ENCODE results near the gene MIOS.

MIOS gene

GRCh38 chr7:7584653-7585052 lies 18.0 kb downstream of the MIOS start:
- DNase-seq, result no peak

DNA sequence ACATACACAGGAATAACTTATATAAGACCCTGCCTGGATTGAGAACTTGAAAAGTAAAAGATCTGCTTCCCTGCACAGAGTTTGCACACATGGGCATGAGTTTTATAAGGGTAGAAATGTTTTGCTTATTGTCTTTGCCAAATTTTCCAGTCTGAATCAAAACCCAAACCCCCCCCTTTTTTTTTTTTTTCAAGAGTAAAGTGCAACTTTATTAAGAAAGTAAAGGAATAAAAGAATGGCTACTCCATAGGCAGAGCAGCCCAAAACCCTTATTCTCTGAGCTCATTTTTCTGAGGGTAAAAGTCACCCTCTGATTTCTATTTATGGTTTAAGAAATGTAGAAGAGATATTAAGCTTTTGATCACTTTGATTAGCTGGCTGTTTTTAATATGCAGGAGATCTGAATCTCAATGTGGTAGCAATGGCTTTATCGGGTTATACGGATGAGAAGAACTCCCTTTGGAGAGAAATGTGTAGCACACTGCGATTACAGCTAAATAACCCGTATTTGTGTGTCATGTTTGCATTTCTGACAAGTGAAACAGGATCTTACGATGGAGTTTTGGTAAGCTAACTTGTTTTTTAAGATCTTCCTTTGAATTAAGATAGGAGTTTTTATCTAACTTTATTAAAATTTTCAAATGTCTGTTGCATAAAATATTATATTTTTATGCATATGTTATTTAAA lies 18.7 kb downstream of the MIOS start:
- no peak for DNase-seq

GRCh38 chr7:7595451-7595850 lies 28.8 kb downstream of the MIOS start:
- peak; percentile 25 for DNase-seq

- DNase-seq, result no peak
These were observed 29.5 kb downstream of the MIOS start for GRCh38 chr7:7596176-7596575.

DNA sequence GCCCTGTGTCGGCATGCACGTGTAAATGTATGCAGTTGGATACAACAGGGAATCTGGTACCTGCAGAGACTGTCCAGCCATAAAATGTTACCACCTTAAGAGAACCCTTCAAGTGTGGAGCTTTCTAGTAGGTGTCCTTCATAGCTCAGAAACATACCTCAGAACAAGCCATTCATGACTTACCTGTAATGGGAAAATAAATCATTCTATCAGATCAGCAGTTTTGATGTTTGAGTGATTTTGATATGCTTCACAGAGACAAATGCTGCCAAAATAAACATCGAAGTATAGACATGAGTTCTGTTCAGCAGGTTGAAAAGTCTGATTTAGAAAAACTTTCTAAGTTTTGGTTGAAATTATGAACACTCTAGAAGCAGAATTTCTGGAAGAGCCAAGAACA lies 40.3 kb downstream of the MIOS start:
- no peak for DNase-seq

DNA sequence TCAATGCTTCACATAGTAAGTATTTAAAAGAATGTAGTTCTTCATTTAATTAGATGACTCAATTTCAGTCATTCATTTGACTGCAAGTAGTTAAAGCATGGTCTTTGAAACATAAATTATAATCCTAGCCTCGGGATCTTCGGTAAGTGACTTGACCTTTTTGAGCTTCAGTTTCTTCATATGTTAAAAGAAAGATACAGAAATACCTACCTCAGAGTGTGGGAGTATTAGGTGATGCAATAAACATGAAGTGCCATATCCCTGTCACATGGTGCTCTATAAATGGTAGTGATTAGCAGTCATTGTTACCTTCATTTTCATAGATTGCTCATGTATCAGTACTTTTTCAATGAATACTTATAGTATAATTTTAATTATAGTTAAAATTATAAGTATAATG lies 42.6 kb downstream of the MIOS start:
- DNase-seq, result no peak

DNA sequence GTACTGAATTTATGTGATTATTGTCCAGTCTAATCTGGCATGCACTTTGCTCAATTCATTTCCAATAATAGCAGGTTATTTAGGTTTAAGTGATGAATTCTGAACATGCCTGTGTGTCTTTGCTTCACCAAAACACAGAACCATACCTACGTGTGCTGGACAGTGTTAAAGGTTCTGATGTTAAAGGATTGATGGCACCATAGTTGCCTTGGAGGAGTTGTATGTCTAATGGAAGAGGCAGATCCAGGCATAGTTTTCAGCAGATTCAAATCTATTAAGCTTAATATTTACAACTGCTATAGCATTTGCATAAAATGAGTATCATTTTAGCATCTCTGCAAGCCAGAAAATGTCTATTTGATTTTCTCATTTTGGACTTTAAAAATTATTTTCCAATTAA lies 45.8 kb downstream of the MIOS start:
- no peak for DNase-seq

DNA sequence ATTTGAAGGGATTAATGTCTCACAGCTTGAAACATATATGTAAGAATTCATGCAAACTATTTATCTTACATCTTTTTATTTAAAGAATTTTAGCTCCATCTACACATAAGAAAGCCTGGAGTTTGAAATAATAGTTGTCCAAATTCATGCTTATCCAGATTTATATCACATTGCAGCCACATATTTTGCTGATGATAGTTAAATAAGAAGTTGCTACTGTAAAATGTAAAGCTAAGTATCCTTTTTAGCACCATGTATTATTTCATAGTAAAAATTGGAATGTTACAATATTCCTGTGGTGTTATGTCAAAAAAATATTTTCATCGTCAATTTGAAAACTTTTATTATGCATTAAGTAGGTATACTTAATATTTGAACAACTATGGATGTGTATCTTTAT lies 46.5 kb downstream of the MIOS start:
- DNase-seq, result no peak

DNA sequence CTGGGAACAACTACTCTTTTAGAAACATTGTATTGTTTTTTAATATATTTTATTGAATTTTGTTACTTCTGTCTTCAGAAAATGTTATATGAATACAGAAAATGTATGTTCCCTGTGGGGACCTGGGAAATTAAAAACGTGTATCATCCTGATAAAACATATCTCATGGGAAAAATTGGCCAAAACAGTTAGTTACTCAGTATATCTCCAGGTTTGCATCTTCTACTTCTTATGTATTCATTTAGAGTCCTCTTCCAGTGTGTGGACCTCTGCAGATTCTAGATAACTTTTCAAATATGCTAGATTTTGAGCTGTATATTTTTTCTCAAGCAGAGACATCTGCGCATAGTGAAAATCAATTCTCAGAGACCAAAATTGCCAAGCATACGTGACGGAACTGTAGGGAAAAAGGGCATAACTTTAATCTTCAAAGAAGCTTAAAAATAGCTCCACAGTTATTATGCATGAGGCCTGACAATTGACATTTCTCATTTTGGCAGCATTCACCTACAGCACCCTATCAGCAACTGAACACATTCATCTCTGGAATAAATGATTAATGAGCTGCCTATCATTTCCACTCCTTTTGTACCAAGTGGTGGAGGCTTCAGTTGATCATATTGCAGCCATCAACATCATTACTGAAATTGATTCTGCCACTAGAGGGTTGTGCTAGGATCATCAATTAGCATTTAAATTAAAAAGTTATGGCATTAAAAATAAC lies 47.5 kb downstream of the MIOS start:
- DNase-seq, result no peak

DNA sequence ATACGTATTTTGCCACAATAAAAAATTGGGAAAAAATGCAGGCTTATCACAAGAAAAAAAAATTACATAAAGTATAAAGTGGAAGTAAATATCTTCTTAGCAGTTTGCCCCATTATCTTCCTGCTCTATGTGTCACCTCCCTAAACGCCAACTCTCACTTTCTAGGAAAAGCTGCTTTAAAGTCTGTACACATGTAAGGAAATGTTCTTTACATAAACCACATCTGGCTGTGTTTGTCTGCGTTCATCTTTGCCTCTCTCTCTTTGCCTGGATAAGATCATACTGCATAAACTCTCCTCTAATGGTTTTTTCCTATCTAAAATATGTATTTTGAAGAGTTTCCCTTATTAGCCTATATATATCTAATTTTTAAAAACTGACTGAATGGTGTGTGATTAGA lies 50.9 kb downstream of the MIOS start:
- DNase-seq, result no peak

- no peak for DNase-seq
These were observed 51.7 kb downstream of the MIOS start for GRCh38 chr7:7618410-7618809.

GRCh38 chr7:7620236-7620635 lies 53.6 kb downstream of the MIOS start:
- DNase-seq, result no peak

- no peak for DNase-seq
These were observed 54.0 kb downstream of the MIOS start for GRCh38 chr7:7620644-7621210.

DNA sequence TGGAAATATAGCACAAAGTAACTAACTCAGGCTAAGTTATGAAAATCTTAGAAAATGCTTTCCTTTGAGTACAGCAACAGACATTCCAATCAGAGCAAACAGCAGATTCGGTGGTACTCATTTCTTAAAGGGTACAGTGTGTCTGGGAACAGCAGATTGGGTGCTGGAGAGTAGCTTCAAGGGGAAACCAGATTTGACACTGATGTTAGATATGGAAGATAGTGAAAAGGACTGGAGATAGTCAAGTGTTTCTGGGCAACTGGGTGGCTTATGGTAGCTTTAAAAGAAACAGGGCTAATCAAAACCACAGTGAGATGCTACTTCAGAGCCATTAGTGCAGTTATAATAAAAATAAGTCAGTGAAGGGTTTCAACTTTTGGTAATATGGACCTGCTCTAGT lies 61.8 kb downstream of the MIOS start:
- no peak for DNase-seq

DNA sequence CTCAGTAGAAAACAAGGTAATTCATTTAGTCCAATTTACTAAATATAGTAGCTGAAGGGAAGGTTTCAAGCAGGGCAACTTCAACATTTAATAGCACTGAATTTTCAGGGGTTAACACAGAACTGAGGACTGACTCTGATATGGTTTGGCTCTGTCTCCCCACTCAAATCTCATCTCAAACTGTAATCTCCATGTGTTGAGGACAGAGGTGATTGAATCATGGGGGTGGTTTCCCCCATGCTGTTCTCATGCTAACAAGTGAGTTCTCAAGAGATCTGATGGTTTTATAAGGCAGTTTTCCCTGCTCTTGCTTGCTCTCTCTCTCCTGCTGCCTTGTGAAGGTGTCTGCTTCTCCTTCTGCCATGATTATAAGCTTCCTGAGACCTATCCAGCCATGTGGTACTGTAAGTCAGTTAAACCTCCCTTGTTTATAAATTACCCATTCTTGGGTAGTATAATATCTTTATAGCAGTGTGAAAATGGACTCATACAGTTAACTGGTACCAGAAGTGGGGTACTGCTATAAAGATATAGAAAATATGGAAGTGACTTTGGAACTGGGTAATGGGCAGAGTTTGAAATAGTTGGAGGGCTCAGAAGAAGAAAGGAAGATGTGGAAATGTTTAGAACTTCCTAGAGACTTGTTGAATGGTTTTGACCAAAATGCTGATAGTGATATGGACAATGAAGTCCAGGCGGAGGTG lies 64.1 kb downstream of the MIOS start:
- DNase-seq, result no peak

- DNase-seq, result no peak
These were observed 72.7 kb downstream of the MIOS start for GRCh38 chr7:7639421-7639820.

GRCh38 chr7:7639847-7640220 lies 73.2 kb downstream of the MIOS start:
- DNase-seq, result peak; percentile 39

GRCh38 chr7:7640221-7641128 lies 73.8 kb downstream of the MIOS start, which contains the start of gene UMAD1:
UMAD1 (plus strand) TSS chr7:7640752; CDS start chr7:7673372, 32,620 bp downstream.
- DNase-seq, result peak; percentile 99

DNA sequence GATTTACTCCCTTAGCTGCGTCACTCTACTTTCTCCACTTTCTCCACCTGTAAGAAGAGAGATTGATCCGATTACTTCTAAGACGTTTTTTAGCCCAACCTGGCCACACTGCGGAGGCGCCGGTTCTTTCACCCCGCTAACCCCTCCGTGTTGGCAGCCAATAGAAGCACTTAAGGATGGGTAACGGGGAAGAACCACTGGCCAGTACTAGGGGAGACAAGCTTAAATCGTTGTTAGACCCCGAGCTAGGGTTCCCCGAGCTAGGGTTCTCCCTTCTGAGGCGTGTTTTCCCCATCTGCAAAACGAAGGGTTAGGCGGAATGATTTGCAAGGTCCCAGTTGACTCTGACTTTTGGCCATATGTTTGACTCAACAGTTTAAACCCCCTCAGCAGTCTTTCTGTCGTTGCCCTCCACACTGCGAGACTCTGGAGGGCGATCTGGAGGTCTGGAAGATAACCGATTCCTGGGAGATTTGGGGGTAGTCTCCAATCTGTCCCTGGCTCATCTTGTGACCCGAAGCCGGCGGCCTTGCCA lies 74.5 kb downstream of the MIOS start:
- DNase-seq, result no peak

- DNase-seq, result no peak
These were observed 75.4 kb downstream of the MIOS start for GRCh38 chr7:7642081-7642480.

DNA sequence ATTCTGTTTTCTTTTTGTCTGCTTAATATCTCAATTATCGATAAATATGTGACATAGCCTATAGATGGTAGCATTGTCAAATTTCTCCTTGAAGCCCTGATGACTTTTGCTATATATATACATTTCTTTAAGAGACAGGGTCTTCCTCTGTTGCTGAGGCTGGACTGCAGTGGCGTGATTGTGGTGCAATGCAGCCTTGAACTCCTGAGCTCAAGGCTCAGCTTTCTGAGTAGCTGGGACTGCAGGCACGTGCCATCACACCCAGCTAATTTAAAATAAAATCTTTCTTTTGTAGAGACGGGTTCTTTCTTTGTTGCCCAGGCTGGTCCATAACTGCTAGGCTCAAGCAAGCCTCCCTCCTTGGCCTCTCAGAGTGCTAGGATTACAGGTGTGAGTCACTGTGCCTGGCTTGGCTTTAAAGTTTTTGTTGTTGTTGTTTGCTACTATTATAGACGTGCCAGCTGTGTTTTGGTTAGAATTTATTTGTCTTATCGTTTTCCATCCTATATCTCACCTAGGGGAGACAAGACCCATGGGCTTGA lies 80.9 kb downstream of the MIOS start:
- DNase-seq, result no peak

- no peak for DNase-seq
These were observed 84.1 kb downstream of the MIOS start for GRCh38 chr7:7650682-7651206.

Measured in midbrain (tissue), 1 donor.